GM23338 (cell line): ENCODE data around the gene PARD3. TPM values are rescaled to one million over a fixed set of nuclear protein-coding genes. Genes with fewer than 3 reads are reported as not detected.
"Not testable (repeated sequence)": the region's sequence is repeated elsewhere in the genome, so short reads cannot be mapped to it uniquely, and the experiment has no call there.

Source experiments
- ATAC-seq: fragments of 200-7000 bp; cut with Tn5 transposase; 3 replicates; pipeline ENCODE4 v1.9.1; 2020
- DNase-seq: peaks from one replicate; pipeline ENCODE4 v3.0.0-alpha.2; 2015; ENCODE audit warnings: low spot score
- H2AFZ ChIP-seq: fragments of 200-600 bp; sonication (generic); 2 replicates; pipeline ENCODE4 v1.8.0; 2016; ENCODE audit warnings: antibody characterized with exemption, mild to moderate bottlenecking, moderate library complexity
- H3F3A ChIP-seq: fragments of 200-600 bp; sonication (generic); replicated peaks from 2 replicates; pipeline ENCODE4 v1.8.0; 2017; ENCODE audit warnings: antibody characterized with exemption, mixed run types, low read depth
- H3K27ac ChIP-seq: fragments of 200-600 bp; sonication (generic); 2 replicates; pipeline ENCODE4 v1.6.1; 2016; ENCODE audit warnings: low read depth
- H3K27me3 ChIP-seq: fragments of 200-600 bp; sonication (generic); 2 replicates; pipeline ENCODE4 v1.8.0; 2016; ENCODE audit warnings: mild to moderate bottlenecking, mixed run types, moderate library complexity; ENCODE audit not compliant: insufficient read depth
- H3K36me3 ChIP-seq: fragments of 200-600 bp; sonication (generic); 2 replicates; pipeline ENCODE4 v1.8.0; 2016; ENCODE audit warnings: mild to moderate bottlenecking; ENCODE audit not compliant: insufficient read depth
- H3K4me1 ChIP-seq: fragments of 200-600 bp; sonication (generic); 2 replicates; pipeline ENCODE4 v1.8.0; 2016; ENCODE audit warnings: mild to moderate bottlenecking, moderate library complexity; ENCODE audit not compliant: insufficient read depth
- H3K4me2 ChIP-seq: fragments of 200-600 bp; sonication (generic); 2 replicates; pipeline ENCODE4 v1.7.1; 2017; ENCODE audit warnings: mixed run types
- H3K4me3 ChIP-seq: fragments of 200-600 bp; sonication (generic); 2 replicates; pipeline ENCODE4 v1.6.1; 2016; ENCODE audit warnings: mixed run types
- H3K79me2 ChIP-seq: fragments of 200-600 bp; sonication (generic); replicated peaks from 2 replicates; pipeline ENCODE4 v1.8.0; 2017; ENCODE audit warnings: mild to moderate bottlenecking; ENCODE audit not compliant: insufficient read depth
- H3K9me2 ChIP-seq: fragments of 200-600 bp; sonication (generic); 2 replicates; pipeline ENCODE4 v1.8.0; 2017; ENCODE audit not compliant: insufficient read depth
- H4K20me1 ChIP-seq: fragments of 200-600 bp; sonication (generic); replicated peaks from 2 replicates; pipeline ENCODE4 v1.8.0; 2017; ENCODE audit warnings: mild to moderate bottlenecking; ENCODE audit not compliant: insufficient read depth
- H3K27ac Mint-ChIP-seq: 2 replicates; pipeline ENCODE4 v1.8.0; 2020; ENCODE audit warnings: inconsistent platforms, mild to moderate bottlenecking, moderate library complexity, mixed read lengths
- H3K27me3 Mint-ChIP-seq: 3 replicates; pipeline ENCODE4 v1.8.0; 2022; ENCODE audit warnings: low read depth, mild to moderate bottlenecking, moderate library complexity, mixed read lengths, inconsistent platforms; ENCODE audit not compliant: insufficient read depth, poor library complexity
- H3K36me3 Mint-ChIP-seq: 3 replicates; pipeline ENCODE4 v1.8.0; 2021; ENCODE audit warnings: low read depth, mild to moderate bottlenecking, inconsistent platforms, moderate library complexity, mixed read lengths
- H3K4me1 Mint-ChIP-seq: 3 replicates; pipeline ENCODE4 v1.8.0; 2020; ENCODE audit warnings: mild to moderate bottlenecking, inconsistent platforms, mixed read lengths
- H3K4me3 Mint-ChIP-seq: 3 replicates; pipeline ENCODE4 v1.8.0; 2021; ENCODE audit warnings: moderate library complexity, mild to moderate bottlenecking, inconsistent platforms, mixed read lengths
- H3K9me3 Mint-ChIP-seq: 3 replicates; pipeline ENCODE4 v1.8.0; 2020; ENCODE audit warnings: moderate library complexity, mild to moderate bottlenecking, inconsistent platforms, mixed read lengths
- CREB1 ChIP-seq: fragments of 250-450 bp; sonication (Bioruptor Pico); IDR thresholded peaks from 2 replicates; pipeline ENCODE4 v1.5.0; 2020; ENCODE audit warnings: low read depth, mild to moderate bottlenecking, moderate library complexity
- CTCF ChIP-seq, 2 experiments: fragments of 200-600 bp in 1 of 2; sonication (generic) in 1 of 2; conservative IDR thresholded peaks; 2 replicates each; pipeline versions ENCODE4 v1.5.1 to v1.6.1; 2016 to 2017; ENCODE audit warnings: antibody characterized with exemption in 2 of 2, low read depth in 2 of 2, mild to moderate bottlenecking in 2 of 2, moderate library complexity in 1 of 2
- EZH2 ChIP-seq: fragments of 200-600 bp; sonication (generic); IDR thresholded peaks from one replicate; pipeline ENCODE4 v1.8.0; 2017; ENCODE audit warnings: antibody characterized with exemption, mild to moderate bottlenecking, low read depth; ENCODE audit not compliant: unreplicated experiment
- EZH2phosphoT487 ChIP-seq: fragments of 200-600 bp; sonication (generic); IDR thresholded peaks from one replicate; pipeline ENCODE4 v1.8.1; 2018; ENCODE audit warnings: antibody characterized with exemption; ENCODE audit not compliant: unreplicated experiment
- JUNB ChIP-seq: IDR thresholded peaks from one replicate; pipeline ENCODE4 v1.6.1; 2016; ENCODE audit warnings: antibody characterized with exemption; ENCODE audit not compliant: unreplicated experiment
- NANOG ChIP-seq: IDR thresholded peaks from 2 replicates; pipeline ENCODE4 v1.6.1; 2016; ENCODE audit warnings: antibody characterized with exemption, borderline replicate concordance
- REST ChIP-seq: IDR thresholded peaks from one replicate; pipeline ENCODE4 v1.6.1; 2018; ENCODE audit warnings: antibody characterized with exemption; ENCODE audit not compliant: unreplicated experiment
- STAT1 ChIP-seq: IDR thresholded peaks from one replicate; pipeline ENCODE4 v1.6.1; 2016; ENCODE audit warnings: antibody characterized with exemption; ENCODE audit not compliant: unreplicated experiment
- ZNF114 ChIP-seq: fragments of 250-450 bp; sonication (Bioruptor Pico); IDR thresholded peaks from 2 replicates; pipeline ENCODE4 v1.5.0; 2020; ENCODE audit warnings: mild to moderate bottlenecking, moderate library complexity
- ZNF331 ChIP-seq: fragments of 250-450 bp; sonication (Bioruptor Pico); IDR thresholded peaks from 2 replicates; pipeline ENCODE4 v1.5.0; 2020; ENCODE audit warnings: low read depth, mild to moderate bottlenecking, moderate library complexity
- polyA plus RNA-seq: library from polyadenylated mRNA; unstranded; fragments of >200 nt; fragmentation: Nextera tagmentation; extraction: Ambion mirVana; gene quantifications from 2 replicates; pipeline ENCODE4 v1.2.1, GENCODE V29; 2016
- total RNA-seq: library from RNA; depleted of rRNA; stranded (reverse); fragments of >200 nt; shearing (Covaris generic); gene quantifications from 2 replicates; pipeline ENCODE4 v1.2.3, GENCODE V29; 2014
- TF ChIP-seq, protein P1 (sequence below): IDR thresholded peaks from 2 replicates; pipeline ENCODE4 v1.6.1; 2016; ENCODE audit warnings: antibody characterized with exemption

The PARD3 gene
- total and polyA plus RNA-seq, 2 experiments from 2014 or later = 30.2 to 51.4 TPM

GRCh38 chr10:34843470-34843869 is 28.4 kb upstream of the PARD3 start:
- not testable (repeated sequence) for H3K4me3 Mint-ChIP-seq, H3K27me3 Mint-ChIP-seq, H3K27ac Mint-ChIP-seq, H3K9me3 Mint-ChIP-seq, ATAC-seq, H3K27ac ChIP-seq, H3K36me3 ChIP-seq, H3F3A ChIP-seq, H3K4me3 ChIP-seq, H3K27me3 ChIP-seq, H3K4me1 ChIP-seq, H4K20me1 ChIP-seq, H2AFZ ChIP-seq, H3K4me1 Mint-ChIP-seq, H3K36me3 Mint-ChIP-seq, H3K4me2 ChIP-seq, H3K79me2 ChIP-seq, DNase-seq, H3K9me2 ChIP-seq

GRCh38 chr10:34838366-34838900 is 23.3 kb upstream of the PARD3 start:
- DNase-seq (no peak), ATAC-seq (no peak)
- no peak overlapping the region for H2AFZ ChIP-seq
- H3K4me3 ChIP-seq = no peak overlapping the region
- H3K79me2 ChIP-seq = no peaks in the 10 kb centered on the region
- no peaks in the 10 kb centered on the region for H3F3A ChIP-seq
- no peak overlapping the region for H3K27ac ChIP-seq
- H4K20me1 ChIP-seq = no peaks in the 10 kb centered on the region
- H3K4me1 ChIP-seq = no peaks in the 10 kb centered on the region
- no peaks in the 10 kb centered on the region for H3K9me2 ChIP-seq
- no peaks in the 10 kb centered on the region for H3K9me3 Mint-ChIP-seq
- no peaks in the 10 kb centered on the region for H3K36me3 ChIP-seq
- peaks cover 10% of the 10 kb centered on the region for H3K27me3 Mint-ChIP-seq
- no peak overlapping the region for H3K4me3 Mint-ChIP-seq
- H3K4me1 Mint-ChIP-seq = no peaks in the 10 kb centered on the region
- H3K4me2 ChIP-seq = no peak overlapping the region
- no peaks in the 10 kb centered on the region for H3K27me3 ChIP-seq
- no peak overlapping the region for H3K27ac Mint-ChIP-seq
- H3K36me3 Mint-ChIP-seq = no peaks in the 10 kb centered on the region
- TF ChIP-seq EZH2phosphoT487 (no peak), ZNF114 (CRISPR knock-in tag) (no peak), JUNB (no peak), EZH2 (no peak), REST (no peak), CTCF (conservative IDR thresholded peaks at IDR 0.05; ENCODE audit: low read depth in 2 of 2) (no peak), ZNF331 (CRISPR knock-in tag) (no peak), NANOG (no peak), STAT1 (no peak), CREB1 (CRISPR knock-in tag) (no peak)
- TF ChIP-seq, protein P1, sequence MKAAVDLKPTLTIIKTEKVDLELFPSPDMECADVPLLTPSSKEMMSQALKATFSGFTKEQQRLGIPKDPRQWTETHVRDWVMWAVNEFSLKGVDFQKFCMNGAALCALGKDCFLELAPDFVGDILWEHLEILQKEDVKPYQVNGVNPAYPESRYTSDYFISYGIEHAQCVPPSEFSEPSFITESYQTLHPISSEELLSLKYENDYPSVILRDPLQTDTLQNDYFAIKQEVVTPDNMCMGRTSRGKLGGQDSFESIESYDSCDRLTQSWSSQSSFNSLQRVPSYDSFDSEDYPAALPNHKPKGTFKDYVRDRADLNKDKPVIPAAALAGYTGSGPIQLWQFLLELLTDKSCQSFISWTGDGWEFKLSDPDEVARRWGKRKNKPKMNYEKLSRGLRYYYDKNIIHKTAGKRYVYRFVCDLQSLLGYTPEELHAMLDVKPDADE = no peak
